Astrocyte of the cerebellum (primary cell): ENCODE results near the gene SHISA6.
"Not testable (repeated sequence)": the region's sequence is repeated elsewhere in the genome, so short reads cannot be mapped to it uniquely, and the experiment has no call there.

Source experiments
- DNase-seq: peaks from one replicate; pipeline ENCODE4 v3.0.0-alpha.2; 2011; ENCODE audit warnings: low read depth
- H3K4me3 ChIP-seq: 2 replicates; pipeline ENCODE4 v1.5.1; 2011; ENCODE audit warnings: mild to moderate bottlenecking, low read depth, low read length, moderate library complexity
- CTCF ChIP-seq: IDR thresholded peaks from 2 replicates; pipeline ENCODE4 v1.5.1; 2012; ENCODE audit warnings: low read length, low read depth, moderate library complexity, mild to moderate bottlenecking; ENCODE audit errors: missing control alignments
- in situ Hi-C: cut with HindIII; loops from 2 replicates; pipeline ENCODE4 v1.10.0; 2017; ENCODE audit warnings: low sequenced_read_pairs

The SHISA6 gene

DNA sequence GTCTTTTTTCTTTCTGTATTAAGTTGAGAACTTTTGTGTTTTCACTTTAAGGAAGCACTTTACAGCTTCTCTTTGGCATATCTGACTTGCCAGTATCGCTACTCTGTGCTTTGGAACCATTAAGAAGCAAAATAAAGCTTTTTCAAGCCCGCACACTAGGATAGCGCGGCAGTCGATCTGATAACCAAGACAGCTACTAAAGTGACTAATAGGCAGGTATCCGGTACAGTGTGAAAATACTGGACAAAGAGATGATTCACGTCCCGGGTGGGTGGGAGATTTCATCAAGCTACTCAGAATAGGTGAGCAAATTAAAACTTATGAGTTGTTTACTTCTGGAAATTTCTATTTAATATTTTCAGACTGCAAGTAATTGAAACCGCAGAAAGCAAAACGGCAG, 53.8 kb downstream of the SHISA6 start:
- in situ Hi-C loops: no loop called here

GRCh38 chr17:11296994-11297393, 56.0 kb downstream of the SHISA6 start:
- DNase-seq: no peak
- H3K4me3 ChIP-seq: no peak overlapping the region
- in situ Hi-C loops: no loop called here
- no peak for TF ChIP-seq CTCF

More for the DNA sequence above, 53.8 kb downstream of the SHISA6 start:
- no peak for TF ChIP-seq CTCF
- DNase-seq: no peak
- no peak overlapping the region for H3K4me3 ChIP-seq

- no peak for TF ChIP-seq CTCF
- no peak for DNase-seq
- in situ Hi-C loops: no loop called here
- no peak overlapping the region for H3K4me3 ChIP-seq
Measured at GRCh38 chr17:11298401-11298800, 57.4 kb downstream of the SHISA6 start.

- H3K4me3 ChIP-seq: no peak overlapping the region
- DNase-seq: no peak
- no peak for TF ChIP-seq CTCF
- in situ Hi-C loops: no loop called here
Measured at GRCh38 chr17:11300201-11300600, 59.2 kb downstream of the SHISA6 start.

GRCh38 chr17:11300738-11301137, 59.7 kb downstream of the SHISA6 start:
- H3K4me3 ChIP-seq: no peak overlapping the region
- no peak for DNase-seq
- TF ChIP-seq CTCF: no peak
- in situ Hi-C loops: no loop called here

- DNase-seq, in situ Hi-C loops, H3K4me3 ChIP-seq: not testable (repeated sequence)
Measured at GRCh38 chr17:11301874-11302273, 60.9 kb downstream of the SHISA6 start.

GRCh38 chr17:11302401-11303186, 61.6 kb downstream of the SHISA6 start:
- TF ChIP-seq CTCF: no peak
- H3K4me3 ChIP-seq: no peak overlapping the region
- in situ Hi-C loops: no loop called here
- DNase-seq: no peak
